ENCODE data around the gene SRC. TPM values are rescaled to one million over a fixed set of nuclear protein-coding genes. Genes with fewer than 3 reads are reported as not detected.

SRC gene
- total RNA-seq, 1 donor from 2014 or later: 4.2 TPM

- H3K4me3 ChIP-seq: peak overlapping the region; percentile 76
- H3K4me1 ChIP-seq: peaks cover 30% of the 10 kb centered on the region
- TF ChIP-seq CTCF (IDR thresholded peaks at IDR 0.05; ENCODE audit: borderline replicate concordance): no peak
- peaks cover 10% of the 10 kb centered on the region for H3K27me3 ChIP-seq (ENCODE audit: low read depth)
- H3K36me3 ChIP-seq: no peaks in the 10 kb centered on the region
- peak overlapping the region; percentile 80 for H3K27ac ChIP-seq (replicated peaks)
- no peaks in the 10 kb centered on the region for H3K9me3 ChIP-seq (replicated peaks)
- no peak for DNase-seq
- intact Hi-C loops (cut with micrococcal nuclease): no loop called here
These were observed 801 bp downstream of the SRC start for GRCh38 chr20:37346535-37347346.

- no peak for TF ChIP-seq CTCF (IDR thresholded peaks at IDR 0.05; ENCODE audit: borderline replicate concordance)
- Histone ChIP-seq H3K27me3 (ENCODE audit: low read depth) (peaks cover 10% of the 10 kb centered on the region), H3K4me1 (peaks cover 30% of the 10 kb centered on the region), H3K9me3 (replicated peaks) (no peaks in the 10 kb centered on the region), H3K27ac (replicated peaks) (peak overlapping the region; percentile 80), H3K36me3 (no peaks in the 10 kb centered on the region), H3K4me3 (peak overlapping the region; percentile 76)
- no peak for DNase-seq
- intact Hi-C loops (cut with micrococcal nuclease): no loop called here
These were observed 1.4 kb downstream of the SRC start for GRCh38 chr20:37347347-37347823.

GRCh38 chr20:37347891-37348791 is 2.2 kb downstream of the SRC start:
- no peak for TF ChIP-seq CTCF (IDR thresholded peaks at IDR 0.05; ENCODE audit: borderline replicate concordance)
- H3K9me3 ChIP-seq (replicated peaks): no peaks in the 10 kb centered on the region
- DNase-seq: no peak
- H3K36me3 ChIP-seq: no peaks in the 10 kb centered on the region
- peaks cover 10% of the 10 kb centered on the region for H3K27me3 ChIP-seq (ENCODE audit: low read depth)
- H3K4me1 ChIP-seq: peaks cover 30% of the 10 kb centered on the region
- no peak overlapping the region for H3K27ac ChIP-seq (replicated peaks)
- no peak overlapping the region for H3K4me3 ChIP-seq
- intact Hi-C loops (cut with micrococcal nuclease): no loop called here

GRCh38 chr20:37348792-37349516 is 3.0 kb downstream of the SRC start:
- Histone ChIP-seq H3K36me3 (no peaks in the 10 kb centered on the region), H3K9me3 (replicated peaks) (no peaks in the 10 kb centered on the region), H3K4me3 (no peak overlapping the region), H3K4me1 (peaks cover 30% of the 10 kb centered on the region), H3K27ac (replicated peaks) (no peak overlapping the region), H3K27me3 (ENCODE audit: low read depth) (peaks cover 10% of the 10 kb centered on the region)
- DNase-seq: no peak
- intact Hi-C loops (cut with micrococcal nuclease): no loop called here
- TF ChIP-seq CTCF (IDR thresholded peaks at IDR 0.05; ENCODE audit: borderline replicate concordance): no peak

All from left ventricle myocardium inferior (tissue), 1 donor.